HG03175 (cell line): ENCODE data around the gene MYO16.
"Not testable (repeated sequence)": the region's sequence is repeated elsewhere in the genome, so short reads cannot be mapped to it uniquely, and the experiment has no call there.

Experiments used
- ATAC-seq: cut with Tn5 transposase; IDR thresholded peaks from one replicate; pipeline ENCODE4 v1.9.1; 2021; ENCODE audit warnings: mild to moderate bottlenecking, moderate library complexity; ENCODE audit not compliant: unreplicated experiment

MYO16 gene

GRCh38 chr13:108741930-108742329 is 112.5 kb downstream of the MYO16 start:
- ATAC-seq = no peak

DNA sequence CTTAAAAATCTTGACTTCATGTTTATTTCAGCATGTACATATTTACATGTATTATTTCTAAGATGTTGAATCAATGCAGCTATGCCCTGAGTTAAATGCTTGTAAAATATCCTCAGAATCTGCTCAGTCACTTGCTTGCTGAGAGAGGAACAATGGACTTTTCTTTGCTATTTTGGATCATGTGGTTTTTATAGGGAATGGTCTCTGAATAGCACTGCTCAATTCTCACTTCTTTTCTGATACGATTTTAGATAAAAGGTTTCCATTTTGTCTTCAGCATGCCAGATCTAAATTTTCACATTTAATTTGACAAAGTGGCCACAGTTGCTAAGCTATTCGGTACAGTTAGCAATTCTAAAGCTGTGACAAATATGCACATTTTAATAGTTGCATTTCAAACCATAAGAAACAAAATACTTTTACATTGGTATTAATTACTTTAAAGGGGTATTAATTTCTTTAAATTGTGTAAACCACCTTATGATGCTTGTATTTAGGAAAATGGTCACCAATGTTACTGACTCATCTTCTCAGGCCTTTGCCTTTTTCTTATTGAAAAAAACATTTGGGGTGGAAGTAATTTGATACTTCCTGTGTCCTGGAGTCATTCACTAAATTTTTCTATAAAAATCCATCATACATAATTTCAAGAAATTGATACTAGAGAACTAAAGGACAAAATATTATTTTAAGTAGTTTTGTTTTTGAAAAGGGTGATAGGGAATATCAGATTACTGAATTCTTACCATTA is 113.5 kb downstream of the MYO16 start:
- ATAC-seq = no peak

- ATAC-seq = no peak
These were observed 114.1 kb downstream of the MYO16 start for GRCh38 chr13:108743522-108743921.

DNA sequence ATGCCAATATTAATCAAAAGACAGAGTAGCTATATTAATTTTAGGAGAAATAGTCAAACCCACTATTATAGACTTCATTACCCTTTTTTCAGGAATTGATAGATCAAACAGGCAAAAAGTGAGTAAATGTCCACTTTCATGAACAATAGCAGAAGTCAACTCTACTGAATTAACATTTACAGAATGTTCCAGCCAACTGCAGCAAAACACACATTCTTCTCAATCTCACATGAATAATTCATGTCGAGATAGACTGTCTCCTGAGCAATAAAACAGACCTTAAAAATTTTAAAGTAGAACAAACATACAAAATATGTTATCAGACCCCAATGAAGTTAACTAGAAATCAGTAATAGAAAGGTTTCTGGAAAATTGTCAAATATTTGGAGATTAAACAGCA is 118.4 kb downstream of the MYO16 start:
- ATAC-seq = no peak

- ATAC-seq = no peak
These were observed 122.9 kb downstream of the MYO16 start for GRCh38 chr13:108752276-108752675.

- ATAC-seq = no peak
These were observed 125.7 kb downstream of the MYO16 start for GRCh38 chr13:108755083-108755482.

- ATAC-seq = no peak
These were observed 130.7 kb downstream of the MYO16 start for GRCh38 chr13:108760129-108760528.

DNA sequence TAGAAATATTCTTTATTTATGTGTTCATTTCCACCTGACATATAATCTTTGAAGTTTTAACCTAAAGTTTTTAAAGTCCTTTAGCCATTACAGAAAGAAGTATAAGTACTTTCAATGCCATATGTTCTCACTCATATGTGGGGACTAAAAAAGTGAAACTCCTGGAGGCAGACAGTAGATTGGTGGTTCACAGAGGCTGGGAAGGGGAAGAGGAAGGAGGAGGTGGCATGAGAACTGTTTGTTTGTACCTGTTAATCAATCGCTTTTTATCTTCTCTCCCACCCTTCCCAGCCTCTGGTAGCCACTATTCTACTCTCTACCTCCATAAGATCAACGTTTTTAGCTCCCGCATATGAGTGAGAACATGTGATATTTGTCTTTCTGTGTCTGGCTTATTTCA is 131.1 kb downstream of the MYO16 start:
- no peak for ATAC-seq

DNA sequence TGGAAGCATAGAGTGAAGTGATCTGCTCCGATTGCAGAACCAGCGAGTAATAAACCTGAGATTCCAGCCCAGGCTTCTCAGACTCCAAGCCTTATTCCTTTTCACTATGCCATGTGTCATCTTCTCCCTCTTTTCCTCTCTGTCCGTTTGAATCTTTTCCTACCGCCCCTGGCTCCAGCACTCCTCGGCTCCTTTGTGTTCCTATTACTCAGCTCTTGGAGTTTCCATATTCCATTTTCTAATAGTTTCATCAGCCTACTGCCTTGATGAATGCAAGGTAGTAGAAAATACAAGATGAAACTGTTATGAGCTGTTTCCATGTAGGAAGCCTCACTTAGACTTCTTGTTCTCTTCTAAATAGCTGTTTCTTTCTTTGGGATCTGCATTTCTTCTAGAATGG is 138.6 kb downstream of the MYO16 start:
- no peak for ATAC-seq

GRCh38 chr13:108769213-108770070 is 140.0 kb downstream of the MYO16 start:
- no peak for ATAC-seq

DNA sequence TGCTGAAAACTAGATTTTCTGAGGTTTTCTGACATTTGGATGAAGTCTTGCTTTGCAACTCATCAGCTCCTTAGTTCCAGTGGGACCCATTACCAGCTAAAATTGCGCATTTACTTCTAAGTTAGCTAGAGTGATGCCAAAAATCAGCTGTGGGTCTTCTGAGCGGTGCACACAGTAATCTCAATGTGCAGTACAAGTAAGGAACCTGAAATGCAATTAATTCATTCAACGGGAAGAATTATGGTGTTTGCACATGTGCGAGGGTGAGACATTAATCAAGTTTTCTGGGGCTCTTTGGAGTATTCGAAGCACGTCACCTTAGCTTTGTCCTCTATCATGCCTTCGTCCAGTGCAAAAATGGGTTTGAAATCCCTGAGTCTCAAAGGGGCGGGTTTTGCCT is 146.2 kb downstream of the MYO16 start:
- ATAC-seq = no peak

DNA sequence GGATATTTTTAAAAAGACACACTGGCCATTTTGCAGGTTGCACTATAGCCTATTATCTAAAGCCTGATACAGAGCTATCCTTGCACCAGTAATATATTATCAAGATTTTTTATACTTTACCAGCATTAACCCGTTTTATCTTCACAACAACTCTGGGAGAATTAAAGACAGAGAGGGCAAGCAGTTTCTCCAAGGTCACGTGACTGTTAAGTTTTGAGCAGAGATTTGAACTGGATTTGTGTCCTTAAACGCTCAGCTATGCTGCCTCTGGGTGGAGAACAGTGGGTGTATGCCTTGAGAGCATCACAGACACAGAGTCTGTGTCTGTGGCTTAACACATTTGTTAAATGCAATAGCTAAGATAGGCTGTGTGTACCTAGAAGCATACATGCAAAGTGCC is 147.2 kb downstream of the MYO16 start:
- no peak for ATAC-seq

DNA sequence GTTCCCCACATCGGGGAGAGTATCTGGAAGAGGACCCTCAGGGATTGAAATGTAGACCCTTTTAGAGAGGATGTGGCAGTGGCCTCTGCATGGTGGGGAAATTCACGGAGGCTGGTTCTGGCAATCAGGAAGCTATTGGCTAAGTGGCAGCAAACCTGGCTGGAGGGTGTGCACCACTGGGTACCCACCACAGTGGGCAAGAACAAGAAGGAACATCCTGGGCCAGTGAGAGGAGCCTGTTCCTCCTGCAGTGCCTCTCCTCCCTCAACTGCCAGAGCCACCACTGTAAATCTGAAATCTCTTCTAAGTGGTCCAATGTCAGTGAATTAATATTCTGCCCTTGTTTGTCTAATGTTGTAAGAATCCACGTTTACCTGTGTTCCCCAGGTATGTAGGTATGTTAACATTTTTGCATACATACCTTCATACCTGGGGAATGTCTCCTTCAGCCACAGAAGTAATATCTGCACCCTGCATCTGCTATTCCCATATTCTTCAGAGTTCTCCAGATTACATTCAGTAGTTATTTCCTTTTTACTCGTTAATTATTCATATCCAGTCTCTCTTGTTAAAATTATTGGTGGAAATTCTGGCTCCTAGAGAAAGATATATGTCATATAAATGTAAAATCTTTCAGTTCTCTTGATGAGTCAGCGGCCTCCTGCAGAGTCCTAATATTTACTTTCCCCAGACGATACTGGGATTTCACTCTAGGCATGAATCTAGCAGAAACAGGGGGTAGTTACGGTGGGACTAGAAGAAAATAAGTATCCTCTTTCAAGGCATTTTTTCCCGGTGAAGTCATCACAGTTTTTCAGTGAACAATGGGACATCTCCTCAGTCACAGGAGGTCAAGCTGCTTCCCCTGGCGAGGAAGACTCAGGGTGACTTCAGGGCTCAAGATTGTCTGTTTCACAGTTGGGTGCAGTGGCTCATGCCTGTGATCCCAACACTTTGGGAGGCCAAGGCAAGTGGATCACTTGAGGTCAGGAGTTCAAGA is 148.3 kb downstream of the MYO16 start:
- no peak for ATAC-seq

DNA sequence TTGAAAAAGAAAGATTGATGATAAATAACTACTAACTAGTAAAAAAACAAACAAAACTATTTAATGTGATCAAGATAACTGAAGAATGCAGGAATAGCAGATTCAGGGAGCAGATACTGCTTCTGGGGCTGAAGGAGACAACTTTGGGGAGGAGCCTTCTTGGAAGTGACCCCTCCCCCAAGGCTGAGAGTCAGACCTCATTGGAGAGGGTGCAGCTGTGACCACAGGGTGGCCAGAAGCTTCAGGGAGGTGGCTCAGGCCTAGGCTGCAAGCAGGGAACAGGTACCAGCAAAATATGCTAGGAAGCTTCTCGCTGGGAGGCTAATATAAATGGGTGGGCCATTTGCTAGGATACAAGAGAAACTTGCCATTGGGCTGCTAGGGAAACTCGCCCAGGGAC is 149.9 kb downstream of the MYO16 start:
- no peak for ATAC-seq

GRCh38 chr13:108780706-108781105 is 151.3 kb downstream of the MYO16 start:
- ATAC-seq = no peak

DNA sequence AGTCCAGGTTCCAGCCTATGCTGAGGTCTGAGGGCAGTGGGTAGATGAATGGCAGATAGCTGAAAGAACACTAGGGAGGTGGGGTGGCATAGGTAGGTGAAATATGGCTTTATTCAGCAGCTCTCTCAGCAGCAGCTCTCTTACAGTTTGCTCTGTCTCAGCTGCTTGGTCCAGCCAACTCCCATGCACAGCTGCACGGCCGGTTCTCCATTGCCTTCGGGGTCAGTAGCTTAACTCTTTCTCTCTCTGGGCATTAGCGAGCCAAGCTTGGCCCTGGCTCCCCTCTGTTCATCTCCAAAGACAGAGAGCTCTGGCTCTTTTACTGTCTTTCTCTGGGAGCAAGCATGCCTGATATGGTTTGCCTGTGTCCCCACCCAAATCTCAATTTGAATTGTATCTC is 151.9 kb downstream of the MYO16 start:
- no peak for ATAC-seq

DNA sequence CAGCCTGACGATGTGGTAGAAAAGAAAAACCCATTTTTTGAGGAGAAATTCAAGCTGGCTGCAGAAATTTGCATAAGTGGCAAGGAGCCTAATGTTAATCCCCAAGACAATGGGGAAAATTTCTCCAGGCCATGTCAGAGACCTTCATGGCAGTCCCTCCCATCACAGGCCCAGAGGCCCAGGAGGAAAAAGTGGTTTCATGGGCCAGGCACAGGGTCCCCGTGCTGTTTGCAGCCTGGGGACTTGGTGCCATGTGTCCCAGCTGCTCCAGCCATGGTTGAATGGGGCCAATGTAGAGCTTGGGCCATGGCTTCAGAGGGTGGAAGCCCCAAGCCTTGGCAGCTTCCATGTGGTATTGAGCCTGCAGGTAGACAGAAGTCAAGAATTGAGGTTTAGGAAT is 153.1 kb downstream of the MYO16 start:
- not testable (repeated sequence) for ATAC-seq

- no peak for ATAC-seq
These were observed 156.4 kb downstream of the MYO16 start for GRCh38 chr13:108785844-108786243.

DNA sequence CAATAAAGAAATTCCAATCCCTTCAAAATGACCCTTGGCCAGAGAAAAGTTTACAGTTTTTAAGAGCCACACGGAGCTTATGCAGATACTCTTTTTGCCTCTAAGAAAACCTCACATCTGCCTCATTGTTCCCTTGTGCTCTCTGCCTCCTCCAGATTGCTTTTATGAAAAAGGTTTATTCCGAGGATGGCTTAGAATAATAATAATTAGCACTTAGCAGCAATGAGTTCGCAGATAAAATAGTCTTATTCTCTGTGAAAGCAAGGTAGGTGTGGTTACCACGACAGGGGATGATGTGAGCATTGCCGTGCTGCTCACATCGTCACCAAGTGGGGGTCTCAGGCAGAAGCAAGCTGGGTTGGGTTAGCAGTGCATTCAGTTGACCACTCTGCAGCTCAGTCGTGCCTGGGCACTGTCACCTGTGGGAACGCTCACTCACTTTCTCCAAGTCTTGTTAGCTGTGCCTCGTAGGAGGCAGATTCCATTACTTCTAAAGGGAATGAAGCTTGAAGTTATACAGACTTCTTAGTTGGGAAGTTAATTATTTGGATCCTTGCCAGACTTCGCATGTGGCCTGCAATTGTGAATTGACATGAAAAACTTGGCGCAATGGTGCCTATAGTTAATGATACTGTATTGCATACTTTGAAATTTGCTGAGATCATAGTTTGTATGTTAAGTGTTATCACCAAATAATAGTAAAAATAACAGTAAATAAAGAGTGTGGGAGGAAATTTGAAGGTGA is 157.2 kb downstream of the MYO16 start:
- no peak for ATAC-seq

GRCh38 chr13:108787700-108788414 is 158.4 kb downstream of the MYO16 start:
- no peak for ATAC-seq
